NOMO-1 treated with DMSO at 0.1 percent for 48 hours (cell line): ENCODE measurements around the gene AVPR1B.

Experiments
- DNase-seq: peaks from one replicate; lab custom pipeline; 2025; ENCODE audit not compliant: unreplicated experiment; lab: John Stamatoyannopoulos, UW

The AVPR1B gene

GRCh38 chr1:206117151-206117948, at the start of gene AVPR1B:
Gene AVPR1B, minus strand, starts transcription at chr1:206117388. Its CDS starts 498 bp downstream, at chr1:206116890.
- DNase-seq, result peak; percentile 29

- DNase-seq, result no peak
These were observed 28.6 kb upstream of the AVPR1B start for GRCh38 chr1:206145771-206146290.

- no peak for DNase-seq
These were observed 27.4 kb upstream of the AVPR1B start for GRCh38 chr1:206144605-206145004.

- no peak for DNase-seq
These were observed 26.5 kb upstream of the AVPR1B start for GRCh38 chr1:206143537-206144172.

- DNase-seq, result no peak
These were observed 25.6 kb upstream of the AVPR1B start for GRCh38 chr1:206142770-206143169.

GRCh38 chr1:206142011-206142410, 24.8 kb upstream of the AVPR1B start:
- DNase-seq, result no peak

- no peak for DNase-seq
These were observed 19.1 kb upstream of the AVPR1B start for GRCh38 chr1:206136241-206136640.

GRCh38 chr1:206135248-206135647, 18.1 kb upstream of the AVPR1B start:
- no peak for DNase-seq

- DNase-seq, result no peak
These were observed 16.7 kb upstream of the AVPR1B start for GRCh38 chr1:206133751-206134415.

GRCh38 chr1:206131037-206131436, 13.8 kb upstream of the AVPR1B start:
- no peak for DNase-seq

GRCh38 chr1:206128196-206128595, 11.0 kb upstream of the AVPR1B start:
- peak; percentile 70 for DNase-seq

GRCh38 chr1:206127336-206127735, 10.1 kb upstream of the AVPR1B start:
- no peak for DNase-seq

GRCh38 chr1:206125346-206125745, 8.2 kb upstream of the AVPR1B start:
- DNase-seq, result no peak

GRCh38 chr1:206122686-206123085, 5.5 kb upstream of the AVPR1B start:
- no peak for DNase-seq

GRCh38 chr1:206121269-206121668, 4.1 kb upstream of the AVPR1B start:
- DNase-seq, result no peak

GRCh38 chr1:206120406-206120805, 3.2 kb upstream of the AVPR1B start:
- DNase-seq, result no peak

- DNase-seq, result no peak
These were observed 376 bp downstream of the AVPR1B start for GRCh38 chr1:206116873-206117150.

- DNase-seq, result no peak
These were observed 856 bp downstream of the AVPR1B start for GRCh38 chr1:206116191-206116872.

GRCh38 chr1:206115791-206116190, 1.4 kb downstream of the AVPR1B start:
- DNase-seq, result no peak

GRCh38 chr1:206114692-206115640, 2.2 kb downstream of the AVPR1B start:
- DNase-seq, result no peak
